Neural progenitor cell (in vitro differentiated cells): ENCODE data around the gene ZBED5. TPM values are rescaled to one million over a fixed set of nuclear protein-coding genes. Genes with fewer than 3 reads are reported as not detected.
"Not testable (repeated sequence)": the region's sequence is repeated elsewhere in the genome, so short reads cannot be mapped to it uniquely, and the experiment has no call there.

Source experiments
- DNase-seq: peaks from one replicate; pipeline ENCODE4 v3.0.0-alpha.2; 2016; ENCODE audit warnings: low spot score
- H2AFZ ChIP-seq: fragments of 200-600 bp; sonication (generic); replicated peaks from 2 replicates; pipeline ENCODE4 v1.6.1; 2016; ENCODE audit warnings: antibody characterized with exemption
- H3F3A ChIP-seq: fragments of 200-600 bp; sonication (generic); 2 replicates; pipeline ENCODE4 v1.6.1; 2016; ENCODE audit warnings: antibody characterized with exemption, low read depth
- H3K27ac ChIP-seq: fragments of 200-600 bp; sonication (generic); 2 replicates; pipeline ENCODE4 v1.5.1; 2016; ENCODE audit warnings: mild to moderate bottlenecking
- H3K27me3 ChIP-seq: fragments of 200-600 bp; sonication (generic); 2 replicates; pipeline ENCODE4 v1.6.1; 2016; ENCODE audit warnings: mild to moderate bottlenecking, moderate library complexity
- H3K36me3 ChIP-seq: fragments of 200-600 bp; sonication (generic); 2 replicates; pipeline ENCODE4 v1.5.1; 2016
- H3K4me1 ChIP-seq: fragments of 200-600 bp; sonication (generic); 2 replicates; pipeline ENCODE4 v1.6.1; 2016; ENCODE audit warnings: mixed run types
- H3K4me2 ChIP-seq: fragments of 200-600 bp; sonication (generic); 2 replicates; pipeline ENCODE4 v1.6.1; 2016
- H3K4me3 ChIP-seq: fragments of 200-600 bp; sonication (generic); 2 replicates; pipeline ENCODE4 v1.5.1; 2016
- H3K79me2 ChIP-seq: fragments of 200-600 bp; sonication (generic); 2 replicates; pipeline ENCODE4 v1.6.1; 2016; ENCODE audit warnings: low read depth
- H3K9ac ChIP-seq: fragments of 200-600 bp; sonication (generic); 2 replicates; pipeline ENCODE4 v1.6.1; 2016
- H3K9me3 ChIP-seq: fragments of 200-600 bp; sonication (generic); 2 replicates; pipeline ENCODE4 v1.5.1; 2016; ENCODE audit warnings: low read depth
- H4K20me1 ChIP-seq: fragments of 200-600 bp; sonication (generic); 2 replicates; pipeline ENCODE4 v1.6.1; 2016; ENCODE audit warnings: low read depth
- H3K27ac Mint-ChIP-seq: 3 replicates; pipeline ENCODE4 v1.8.0; 2021; ENCODE audit warnings: mixed read lengths
- H3K27me3 Mint-ChIP-seq: 2 replicates; pipeline ENCODE4 v1.8.0; 2022; ENCODE audit warnings: low read depth, mild to moderate bottlenecking, inconsistent platforms, moderate library complexity, mixed read lengths; ENCODE audit not compliant: insufficient read depth
- H3K36me3 Mint-ChIP-seq: 3 replicates; pipeline ENCODE4 v1.8.0; 2021; ENCODE audit warnings: mixed read lengths
- H3K4me1 Mint-ChIP-seq: 3 replicates; pipeline ENCODE4 v1.8.0; 2021; ENCODE audit warnings: mixed read lengths
- H3K4me3 Mint-ChIP-seq: 3 replicates; pipeline ENCODE4 v1.8.0; 2021; ENCODE audit warnings: mild to moderate bottlenecking, moderate library complexity, mixed read lengths
- H3K9me3 Mint-ChIP-seq: 3 replicates; pipeline ENCODE4 v1.8.0; 2020; ENCODE audit warnings: mixed read lengths
- EZH2 ChIP-seq: fragments of 200-600 bp; sonication (generic); IDR thresholded peaks from 2 replicates; pipeline ENCODE4 v1.6.1; 2017; ENCODE audit warnings: antibody characterized with exemption, mild to moderate bottlenecking, moderate library complexity
- EZH2phosphoT487 ChIP-seq: fragments of 200-600 bp; sonication (generic); IDR thresholded peaks from 2 replicates; pipeline ENCODE4 v1.6.1; 2017; ENCODE audit warnings: antibody characterized with exemption
- total RNA-seq: library from RNA; depleted of rRNA; stranded (reverse); fragments of >200 nt; gene quantifications from 2 replicates; pipeline ENCODE4 v1.2.3, GENCODE V29; 2015; ENCODE audit warnings: low replicate concordance
- TF ChIP-seq, protein P1 (sequence below): fragments of 200-600 bp; sonication (generic); IDR thresholded peaks from 2 replicates; pipeline ENCODE4 v1.5.1; 2017; ENCODE audit warnings: antibody characterized with exemption, mild to moderate bottlenecking

Gene ZBED5
- total RNA-seq, 1 donor from 2014 or later: 87.9 TPM

DNA sequence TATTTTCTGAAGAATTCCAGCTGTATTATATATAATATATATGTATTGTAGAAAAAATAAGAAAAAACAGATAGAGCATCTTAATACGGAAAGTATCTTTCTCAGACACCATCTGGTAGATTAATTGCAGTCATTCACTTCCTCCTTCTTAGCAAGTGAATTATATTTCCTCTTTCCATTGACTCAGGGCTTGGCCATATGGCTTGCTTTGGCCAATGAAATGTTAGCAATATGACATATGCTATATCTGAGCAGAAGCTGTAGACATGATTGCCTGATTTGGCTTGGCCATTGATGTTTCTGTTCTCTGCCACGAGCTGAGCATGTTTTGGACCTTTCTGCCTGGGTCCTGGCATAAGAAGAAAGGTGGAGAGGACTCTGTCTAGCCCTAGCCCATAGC, 34.4 kb upstream of the ZBED5 start:
- Histone ChIP-seq H3K4me2 (no peak overlapping the region), H3K4me1 (no peaks in the 10 kb centered on the region), H3K27me3 (no peaks in the 10 kb centered on the region), H3K79me2 (no peaks in the 10 kb centered on the region), H3K4me3 (no peak overlapping the region), H3K36me3 (no peaks in the 10 kb centered on the region), H3F3A (no peaks in the 10 kb centered on the region), H3K27ac (no peak overlapping the region), H4K20me1 (no peaks in the 10 kb centered on the region), H2AFZ (no peak overlapping the region), H3K9me3 (no peaks in the 10 kb centered on the region), H3K9ac (no peak overlapping the region)
- Mint-ChIP-seq H3K4me3 (no peak overlapping the region), H3K9me3 (peaks cover 16% of the 10 kb centered on the region), H3K27ac (no peak overlapping the region), H3K36me3 (no peaks in the 10 kb centered on the region), H3K27me3 (no peaks in the 10 kb centered on the region), H3K4me1 (peaks cover 10% of the 10 kb centered on the region)
- DNase-seq: no peak
- TF ChIP-seq EZH2 (no peak), EZH2phosphoT487 (no peak)
- TF ChIP-seq, protein P1, sequence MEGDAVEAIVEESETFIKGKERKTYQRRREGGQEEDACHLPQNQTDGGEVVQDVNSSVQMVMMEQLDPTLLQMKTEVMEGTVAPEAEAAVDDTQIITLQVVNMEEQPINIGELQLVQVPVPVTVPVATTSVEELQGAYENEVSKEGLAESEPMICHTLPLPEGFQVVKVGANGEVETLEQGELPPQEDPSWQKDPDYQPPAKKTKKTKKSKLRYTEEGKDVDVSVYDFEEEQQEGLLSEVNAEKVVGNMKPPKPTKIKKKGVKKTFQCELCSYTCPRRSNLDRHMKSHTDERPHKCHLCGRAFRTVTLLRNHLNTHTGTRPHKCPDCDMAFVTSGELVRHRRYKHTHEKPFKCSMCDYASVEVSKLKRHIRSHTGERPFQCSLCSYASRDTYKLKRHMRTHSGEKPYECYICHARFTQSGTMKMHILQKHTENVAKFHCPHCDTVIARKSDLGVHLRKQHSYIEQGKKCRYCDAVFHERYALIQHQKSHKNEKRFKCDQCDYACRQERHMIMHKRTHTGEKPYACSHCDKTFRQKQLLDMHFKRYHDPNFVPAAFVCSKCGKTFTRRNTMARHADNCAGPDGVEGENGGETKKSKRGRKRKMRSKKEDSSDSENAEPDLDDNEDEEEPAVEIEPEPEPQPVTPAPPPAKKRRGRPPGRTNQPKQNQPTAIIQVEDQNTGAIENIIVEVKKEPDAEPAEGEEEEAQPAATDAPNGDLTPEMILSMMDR: no peak

DNA sequence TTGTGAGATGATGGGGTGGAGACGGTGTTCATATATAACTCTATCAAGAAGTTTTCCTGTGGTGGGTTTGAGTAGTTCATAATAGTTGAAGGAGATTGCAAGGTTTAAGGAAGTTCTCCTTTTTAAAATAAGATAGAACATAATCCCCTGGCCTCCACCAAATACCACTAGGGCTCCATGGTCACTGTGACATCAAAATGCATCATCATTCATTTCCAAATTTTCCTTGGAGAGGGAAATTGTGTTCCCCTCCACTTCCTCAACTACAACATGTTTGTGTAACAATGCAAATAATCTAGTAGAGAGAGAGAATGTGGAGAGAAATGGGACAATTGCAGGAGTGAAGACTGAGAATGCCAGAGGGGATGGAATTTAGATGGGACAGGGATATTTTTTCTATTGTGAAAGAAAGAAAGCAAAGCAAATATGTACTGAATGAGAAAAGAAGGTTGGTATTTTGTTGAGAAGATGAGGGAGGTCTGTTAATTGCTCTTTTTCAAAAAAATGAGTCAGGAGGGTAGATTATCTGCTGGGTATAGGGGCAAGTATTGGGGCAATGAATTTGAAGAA, 33.4 kb upstream of the ZBED5 start:
- H3K9ac ChIP-seq: no peak overlapping the region
- H3K36me3 Mint-ChIP-seq: no peaks in the 10 kb centered on the region
- H3K9me3 Mint-ChIP-seq: peaks cover 16% of the 10 kb centered on the region
- H3K4me1 ChIP-seq: no peaks in the 10 kb centered on the region
- H3K27me3 ChIP-seq: no peaks in the 10 kb centered on the region
- peaks cover 4% of the 10 kb centered on the region for H3K4me1 Mint-ChIP-seq
- H2AFZ ChIP-seq: no peak overlapping the region
- no peak for DNase-seq
- no peaks in the 10 kb centered on the region for H3K79me2 ChIP-seq
- H4K20me1 ChIP-seq: no peaks in the 10 kb centered on the region
- H3F3A ChIP-seq: no peaks in the 10 kb centered on the region
- TF ChIP-seq, protein P1: no peak
- TF ChIP-seq EZH2phosphoT487 (no peak), EZH2 (no peak)
- H3K27me3 Mint-ChIP-seq: no peaks in the 10 kb centered on the region
- no peak overlapping the region for H3K4me2 ChIP-seq
- H3K4me3 Mint-ChIP-seq: no peak overlapping the region
- H3K27ac Mint-ChIP-seq: no peak overlapping the region
- no peaks in the 10 kb centered on the region for H3K9me3 ChIP-seq
- no peak overlapping the region for H3K27ac ChIP-seq
- H3K36me3 ChIP-seq: no peaks in the 10 kb centered on the region
- no peak overlapping the region for H3K4me3 ChIP-seq

DNA sequence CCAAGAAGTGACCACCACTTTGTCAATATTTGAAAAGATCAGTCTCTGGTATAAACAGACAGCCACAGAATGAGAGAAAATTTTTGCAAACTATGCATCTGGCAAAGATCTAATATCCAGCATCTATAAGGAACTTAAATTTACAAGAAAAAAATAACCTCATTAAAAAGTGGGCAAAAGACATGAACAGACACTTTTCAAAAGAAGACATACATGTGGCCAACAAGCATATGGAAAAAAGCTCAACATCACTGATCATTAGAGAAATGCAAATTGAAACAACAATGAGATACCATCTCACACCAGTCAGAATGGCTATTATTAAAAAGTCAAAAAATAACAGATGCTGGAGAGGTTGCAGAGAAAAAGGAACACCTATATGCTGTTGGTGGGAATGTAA, 32.2 kb upstream of the ZBED5 start:
- H3K79me2 ChIP-seq, H3K4me3 Mint-ChIP-seq, H3K9ac ChIP-seq, H3K4me2 ChIP-seq, H3F3A ChIP-seq, H4K20me1 ChIP-seq, H3K36me3 ChIP-seq, H3K27me3 Mint-ChIP-seq, H3K4me3 ChIP-seq, H3K4me1 ChIP-seq, H2AFZ ChIP-seq, H3K4me1 Mint-ChIP-seq, H3K27ac Mint-ChIP-seq, H3K27ac ChIP-seq, H3K27me3 ChIP-seq, H3K9me3 ChIP-seq, H3K36me3 Mint-ChIP-seq, DNase-seq: not testable (repeated sequence)
- H3K9me3 Mint-ChIP-seq: peaks cover 16% of the 10 kb centered on the region

DNA sequence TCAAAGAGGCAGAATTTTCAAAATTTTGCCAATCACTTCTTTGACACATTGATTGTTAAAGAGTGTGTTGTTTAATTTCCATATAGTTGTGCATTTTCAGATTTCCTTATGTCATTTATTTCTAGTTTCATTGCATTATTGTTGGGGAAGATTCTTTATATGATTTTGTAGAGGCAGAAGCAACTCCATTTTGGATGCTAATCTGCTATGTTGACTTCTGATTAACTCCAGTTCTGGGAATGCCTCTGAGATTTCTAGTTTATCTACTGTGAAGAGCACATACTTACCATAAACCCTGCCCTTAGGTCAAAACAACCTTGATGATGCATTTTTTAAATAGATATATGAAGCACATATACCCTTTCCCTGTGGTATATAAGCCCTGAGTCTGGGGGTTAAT, 29.5 kb upstream of the ZBED5 start:
- no peak for DNase-seq
- no peak overlapping the region for H3K4me3 Mint-ChIP-seq
- Histone ChIP-seq H3K9me3 (no peaks in the 10 kb centered on the region), H3K27ac (no peak overlapping the region), H2AFZ (no peak overlapping the region), H3K79me2 (no peaks in the 10 kb centered on the region), H3K4me2 (no peak overlapping the region), H4K20me1 (no peaks in the 10 kb centered on the region), H3K27me3 (no peaks in the 10 kb centered on the region), H3K4me3 (no peak overlapping the region), H3K9ac (no peak overlapping the region), H3F3A (no peaks in the 10 kb centered on the region), H3K4me1 (no peaks in the 10 kb centered on the region), H3K36me3 (no peaks in the 10 kb centered on the region)
- H3K36me3 Mint-ChIP-seq: peaks cover 3% of the 10 kb centered on the region
- no peaks in the 10 kb centered on the region for H3K27me3 Mint-ChIP-seq
- H3K4me1 Mint-ChIP-seq: no peaks in the 10 kb centered on the region
- no peak for TF ChIP-seq EZH2phosphoT487
- no peak for TF ChIP-seq EZH2
- H3K27ac Mint-ChIP-seq: no peak overlapping the region
- H3K9me3 Mint-ChIP-seq: peaks cover 23% of the 10 kb centered on the region
